ENCODE results near the gene C4A.

- TF ChIP-seq POLR2A (IDR thresholded peaks at IDR 0.05; ENCODE audit: low read length) (peak; percentile 61), GATA1 (IDR thresholded peaks at IDR 0.05; ENCODE audit: low read depth, low read length) (no peak)
These were observed 9.7 kb upstream of the C4A start, which contains the start of gene DXO for GRCh38 chr6:31971993-31972708.

All from erythroblast (primary cell).